Tibial nerve (tissue), 3 donors: ENCODE results near the gene PNKD.

ENCODE experiments used
- POLR2A ChIP-seq, 2 donors: fragments of 450-650 bp; IDR thresholded peaks; one replicate each; pipeline ENCODE4 v1.6.1; 2017; ENCODE audit warnings: antibody characterized with exemption in 2 of 2, mild to moderate bottlenecking in 2 of 2, moderate library complexity in 2 of 2
- TF ChIP-seq, protein P1 (sequence below), 5 experiments: fragments of 200-600 bp in 3 of 5; fragments of 450-650 bp in 2 of 5; sonication (generic) in 3 of 5; IDR thresholded peaks; one replicate each; pipeline ENCODE4 v1.5.1; 2016 to 2019; ENCODE audit warnings: antibody characterized with exemption in 5 of 5, mild to moderate bottlenecking in 3 of 5, moderate library complexity in 2 of 5

DNA sequence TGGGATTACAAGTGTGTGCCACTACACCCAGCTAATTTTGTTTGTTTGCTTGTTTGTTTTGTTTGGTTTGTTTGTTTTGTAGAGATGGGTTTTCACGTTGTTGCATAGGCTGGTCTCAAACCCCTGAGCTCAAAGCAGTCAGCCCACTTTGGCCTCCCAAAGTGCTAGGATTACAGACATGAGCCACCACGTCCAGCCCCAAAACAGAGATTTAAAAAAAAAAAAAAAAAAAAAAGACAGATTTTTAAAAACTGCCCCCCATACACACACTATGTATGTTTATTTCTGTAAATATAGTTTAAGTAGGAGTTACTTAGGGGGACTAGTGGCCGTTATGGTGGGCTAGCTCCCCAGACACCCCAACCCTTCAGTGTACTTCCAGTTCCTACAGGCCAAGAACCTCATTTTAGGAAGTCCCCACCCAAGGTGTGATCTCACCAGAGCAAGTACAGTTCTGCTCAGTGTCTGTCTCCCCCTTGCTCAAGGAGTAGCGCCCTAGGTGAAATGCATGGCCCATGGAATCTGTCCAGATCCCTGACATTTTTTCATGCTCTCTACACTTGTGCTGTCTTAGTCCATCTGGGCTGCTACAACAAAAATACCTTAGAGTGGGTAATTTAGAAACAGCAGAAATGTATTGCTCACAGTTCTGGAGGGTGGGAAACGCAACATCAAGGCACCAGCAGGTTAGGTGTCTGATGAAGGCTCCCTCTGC is 23.6 kb downstream of the PNKD start:
- TF ChIP-seq, protein P1, sequence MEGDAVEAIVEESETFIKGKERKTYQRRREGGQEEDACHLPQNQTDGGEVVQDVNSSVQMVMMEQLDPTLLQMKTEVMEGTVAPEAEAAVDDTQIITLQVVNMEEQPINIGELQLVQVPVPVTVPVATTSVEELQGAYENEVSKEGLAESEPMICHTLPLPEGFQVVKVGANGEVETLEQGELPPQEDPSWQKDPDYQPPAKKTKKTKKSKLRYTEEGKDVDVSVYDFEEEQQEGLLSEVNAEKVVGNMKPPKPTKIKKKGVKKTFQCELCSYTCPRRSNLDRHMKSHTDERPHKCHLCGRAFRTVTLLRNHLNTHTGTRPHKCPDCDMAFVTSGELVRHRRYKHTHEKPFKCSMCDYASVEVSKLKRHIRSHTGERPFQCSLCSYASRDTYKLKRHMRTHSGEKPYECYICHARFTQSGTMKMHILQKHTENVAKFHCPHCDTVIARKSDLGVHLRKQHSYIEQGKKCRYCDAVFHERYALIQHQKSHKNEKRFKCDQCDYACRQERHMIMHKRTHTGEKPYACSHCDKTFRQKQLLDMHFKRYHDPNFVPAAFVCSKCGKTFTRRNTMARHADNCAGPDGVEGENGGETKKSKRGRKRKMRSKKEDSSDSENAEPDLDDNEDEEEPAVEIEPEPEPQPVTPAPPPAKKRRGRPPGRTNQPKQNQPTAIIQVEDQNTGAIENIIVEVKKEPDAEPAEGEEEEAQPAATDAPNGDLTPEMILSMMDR (IDR thresholded peaks at IDR 0.05) = no peak
- no peak for TF ChIP-seq POLR2A (IDR thresholded peaks at IDR 0.05)
